GM21390 (cell line): ENCODE measurements around the gene PRMT5.

Experiments used
- ATAC-seq: cut with Tn5 transposase; IDR thresholded peaks from one replicate; pipeline ENCODE4 v1.9.1; 2021; ENCODE audit not compliant: unreplicated experiment

PRMT5 gene

GRCh38 chr14:22878271-22879246 lies 50.6 kb downstream of the PRMT5 start:
- no peak for ATAC-seq

GRCh38 chr14:22877000-22877501 lies 52.1 kb downstream of the PRMT5 start:
- ATAC-seq = no peak

- no peak for ATAC-seq
These were observed 53.3 kb downstream of the PRMT5 start for GRCh38 chr14:22875748-22876319.

GRCh38 chr14:22875003-22875747 lies 54.0 kb downstream of the PRMT5 start:
- no peak for ATAC-seq

- no peak for ATAC-seq
These were observed 56.2 kb downstream of the PRMT5 start for GRCh38 chr14:22872833-22873520.

- ATAC-seq = peak; percentile 21
These were observed 56.9 kb downstream of the PRMT5 start for GRCh38 chr14:22872033-22872832.

- ATAC-seq = peak; percentile 66
These were observed 57.7 kb downstream of the PRMT5 start, which contains the start of gene LRP10 for GRCh38 chr14:22871224-22872032. LRP10 (plus strand) TSS chr14:22871740; CDS start chr14:22872304, 564 bp downstream.

- peak; percentile 43 for ATAC-seq
These were observed 58.4 kb downstream of the PRMT5 start for GRCh38 chr14:22870811-22871223.
